Body of pancreas (tissue), 4 donors: ENCODE measurements around the gene TNS3.

Experiments used
- POLR2A ChIP-seq, 3 donors: fragments of 450-650 bp; IDR thresholded peaks; one replicate each; pipeline ENCODE4 v1.6.1; 2016; ENCODE audit warnings: antibody characterized with exemption in 3 of 3, mild to moderate bottlenecking in 2 of 3
- TF ChIP-seq, protein P1 (sequence below), 7 experiments: fragments of 450-650 bp in 4 of 7; fragments of 200-600 bp in 3 of 7; sonication (generic) in 3 of 7; IDR thresholded peaks; one replicate each; pipeline ENCODE4 v1.5.1; 2016 to 2019; ENCODE audit warnings: antibody characterized with exemption in 7 of 7

DNA sequence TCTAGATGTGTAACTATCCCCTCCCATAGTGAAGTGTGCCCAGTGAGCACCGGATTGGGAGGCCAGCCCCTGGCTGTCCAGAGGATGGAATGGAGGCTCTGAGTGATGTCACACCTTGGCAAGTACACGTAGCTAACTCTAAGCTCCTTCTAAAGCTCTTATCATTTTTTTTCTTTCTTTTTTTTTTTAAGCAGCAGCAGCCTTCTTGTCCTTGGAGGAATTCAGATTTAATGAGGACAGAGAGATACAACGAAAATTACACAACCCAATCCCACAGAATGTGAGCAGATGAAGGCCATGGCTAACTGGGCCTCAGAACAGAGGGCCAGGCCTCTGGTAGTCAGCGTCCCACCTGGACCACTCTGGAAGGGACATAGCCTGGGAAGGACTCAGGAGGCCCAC is 11.3 kb downstream of the TNS3 start:
- TF ChIP-seq, protein P1, sequence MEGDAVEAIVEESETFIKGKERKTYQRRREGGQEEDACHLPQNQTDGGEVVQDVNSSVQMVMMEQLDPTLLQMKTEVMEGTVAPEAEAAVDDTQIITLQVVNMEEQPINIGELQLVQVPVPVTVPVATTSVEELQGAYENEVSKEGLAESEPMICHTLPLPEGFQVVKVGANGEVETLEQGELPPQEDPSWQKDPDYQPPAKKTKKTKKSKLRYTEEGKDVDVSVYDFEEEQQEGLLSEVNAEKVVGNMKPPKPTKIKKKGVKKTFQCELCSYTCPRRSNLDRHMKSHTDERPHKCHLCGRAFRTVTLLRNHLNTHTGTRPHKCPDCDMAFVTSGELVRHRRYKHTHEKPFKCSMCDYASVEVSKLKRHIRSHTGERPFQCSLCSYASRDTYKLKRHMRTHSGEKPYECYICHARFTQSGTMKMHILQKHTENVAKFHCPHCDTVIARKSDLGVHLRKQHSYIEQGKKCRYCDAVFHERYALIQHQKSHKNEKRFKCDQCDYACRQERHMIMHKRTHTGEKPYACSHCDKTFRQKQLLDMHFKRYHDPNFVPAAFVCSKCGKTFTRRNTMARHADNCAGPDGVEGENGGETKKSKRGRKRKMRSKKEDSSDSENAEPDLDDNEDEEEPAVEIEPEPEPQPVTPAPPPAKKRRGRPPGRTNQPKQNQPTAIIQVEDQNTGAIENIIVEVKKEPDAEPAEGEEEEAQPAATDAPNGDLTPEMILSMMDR (IDR thresholded peaks at IDR 0.05): no peak
- no peak for TF ChIP-seq POLR2A (IDR thresholded peaks at IDR 0.05)
